H1 (cell line): ENCODE measurements around the gene DAPK2. TPM values are rescaled to one million over a fixed set of nuclear protein-coding genes. Genes with fewer than 3 reads are reported as not detected.

Source experiments
- CTCF ChIA-PET: fragments of 300-600 bp; sonication (Branson Sonifier 250); formaldehyde crosslinking; loops from one replicate; lab custom pipeline; 2021; ENCODE audit not compliant: partially characterized antibody; lab: Charles Lee
- POLR2A ChIA-PET: fragments of 300-600 bp; sonication (Branson Sonifier 250); formaldehyde crosslinking; loops from one replicate; lab custom pipeline; 2021; ENCODE audit warnings: inconsistent platforms; ENCODE audit not compliant: partially characterized antibody; lab: Charles Lee
- DNase-seq, 2 experiments: peaks; one replicate each; pipeline versions ENCODE4 v3.0.0 to v3.0.0-alpha.2; 2010 to 2022; ENCODE audit warnings: low spot score in 2 of 2, low read depth in 1 of 2, mixed read lengths in 1 of 2
- FAIRE-seq: peaks from 2 replicates; lab custom pipeline; 2011; peaks lifted over from hg19 to GRCh38; lab: Jason Lieb, UNC
- H2AFZ ChIP-seq: 2 replicates; pipeline ENCODE4 v1.8.1; 2012; ENCODE audit warnings: low read length, inconsistent platforms
- H2AK5ac ChIP-seq: 2 replicates; pipeline ENCODE4 v1.6.1; 2013; ENCODE audit warnings: low read depth, low read length
- H2BK120ac ChIP-seq: replicated peaks from 2 replicates; pipeline ENCODE3; 2013; ENCODE audit warnings: low read depth, low read length, inconsistent platforms
- H2BK12ac ChIP-seq: 2 replicates; pipeline ENCODE4 v1.6.1; 2013; ENCODE audit warnings: low read depth, low read length
- H2BK15ac ChIP-seq: 2 replicates; pipeline ENCODE4 v1.6.1; 2013; ENCODE audit warnings: low read length
- H2BK20ac ChIP-seq: 2 replicates; pipeline ENCODE4 v1.6.1; 2013; ENCODE audit warnings: low read length
- H2BK5ac ChIP-seq: 2 replicates; pipeline ENCODE4 v1.6.1; 2013; ENCODE audit warnings: low read depth, low read length
- H3K14ac ChIP-seq: 2 replicates; pipeline ENCODE4 v1.6.1; 2013; ENCODE audit warnings: inconsistent platforms; ENCODE audit not compliant: insufficient read length
- H3K18ac ChIP-seq: 2 replicates; pipeline ENCODE4 v1.6.1; 2013; ENCODE audit warnings: low read length; ENCODE audit errors: extremely low read depth
- H3K23ac ChIP-seq: 2 replicates; pipeline ENCODE4 v1.6.1; 2013; ENCODE audit warnings: inconsistent platforms; ENCODE audit not compliant: insufficient read length
- H3K23me2 ChIP-seq: 2 replicates; pipeline ENCODE4 v1.6.1; 2013; ENCODE audit warnings: low read depth, low read length
- H3K27ac ChIP-seq: 2 replicates; pipeline ENCODE4 v1.6.1; 2011; ENCODE audit warnings: low read depth, low read length, inconsistent platforms
- H3K27me3 ChIP-seq, 4 experiments: replicated peaks in 1 of 4; 1 replicate in 1 of 4; 2 replicates in 3 of 4; pipeline versions ENCODE4 v1.6.1 to v1.8.1; 2011 to 2013; ENCODE audit warnings: low read length in 3 of 4, mild to moderate bottlenecking in 3 of 4, inconsistent platforms in 2 of 4, mixed read lengths in 2 of 4, moderate library complexity in 1 of 4; ENCODE audit not compliant: control insufficient read depth in 3 of 4, insufficient read depth in 3 of 4; ENCODE audit errors: extremely low read depth in 1 of 4
- H3K36me3 ChIP-seq, 4 experiments: 2 replicates each; pipeline versions ENCODE4 v1.6.1 to v1.8.1; 2011 to 2013; ENCODE audit warnings: mild to moderate bottlenecking in 4 of 4, low read length in 3 of 4, moderate library complexity in 2 of 4, control low read depth in 1 of 4, inconsistent platforms in 1 of 4; ENCODE audit not compliant: insufficient read depth in 4 of 4, control insufficient read depth in 2 of 4
- H3K4ac ChIP-seq: replicated peaks from 2 replicates; pipeline ENCODE3; 2013; ENCODE audit warnings: low read length, low read depth, mixed read lengths, inconsistent platforms; ENCODE audit not compliant: insufficient read length
- H3K4me1 ChIP-seq, 4 experiments: replicated peaks in 1 of 4; 1 replicate in 1 of 4; 2 replicates in 3 of 4; pipeline versions ENCODE4 v1.6.1 to v1.8.1; 2011 to 2013; ENCODE audit warnings: low read length in 3 of 4, inconsistent platforms in 2 of 4, mixed read lengths in 1 of 4; ENCODE audit not compliant: insufficient read depth in 4 of 4, control insufficient read depth in 3 of 4
- H3K4me2 ChIP-seq, 2 experiments: 2 replicates each; pipeline versions ENCODE4 v1.6.1 to v1.8.1; 2011 to 2013; ENCODE audit warnings: low read depth in 2 of 2, low read length in 2 of 2, control low read depth in 1 of 2, inconsistent platforms in 1 of 2, mild to moderate bottlenecking in 1 of 2; ENCODE audit not compliant: insufficient read depth in 1 of 2
- H3K4me3 ChIP-seq, 4 experiments: fragments of 200-600, 300-600 bp in 1 of 4; sonication (generic), shearing (Covaris generic), sonication (Bioruptor Twin) in 1 of 4; 2 replicates each; pipeline versions ENCODE4 v1.5.1 to v1.8.1; 2011 to 2016; ENCODE audit warnings: low read length in 4 of 4, low read depth in 3 of 4, control low read depth in 2 of 4, inconsistent platforms in 2 of 4, mild to moderate bottlenecking in 2 of 4, mixed read lengths in 1 of 4, moderate library complexity in 1 of 4; ENCODE audit not compliant: insufficient read depth in 2 of 4; ENCODE audit errors: extremely low read depth in 1 of 4
- H3K56ac ChIP-seq: replicated peaks from 2 replicates; pipeline ENCODE3; 2013; ENCODE audit warnings: low read depth, mild to moderate bottlenecking, mixed read lengths, low read length, inconsistent platforms; ENCODE audit not compliant: insufficient read length
- H3K79me1 ChIP-seq: 2 replicates; pipeline ENCODE4 v1.6.1; 2013; ENCODE audit warnings: low read depth, low read length, control low read depth
- H3K79me2 ChIP-seq, 2 experiments: 2 replicates each; pipeline versions ENCODE4 v1.6.1 to v1.8.1; 2012 to 2013; ENCODE audit warnings: low read length in 2 of 2, mild to moderate bottlenecking in 2 of 2, inconsistent platforms in 1 of 2; ENCODE audit not compliant: insufficient read depth in 2 of 2, control insufficient read depth in 1 of 2
- H3K9ac ChIP-seq, 4 experiments: replicated peaks in 1 of 4; 1 replicate in 1 of 4; 2 replicates in 3 of 4; pipeline versions ENCODE4 v1.6.1 to v1.8.1; 2011 to 2013; ENCODE audit warnings: low read depth in 3 of 4, low read length in 3 of 4, control low read depth in 2 of 4, mild to moderate bottlenecking in 2 of 4, moderate library complexity in 2 of 4, inconsistent platforms in 1 of 4; ENCODE audit errors: extremely low read depth in 1 of 4
- H3K9me3 ChIP-seq, 2 experiments: 2 replicates each; pipeline versions ENCODE4 v1.6.1 to v1.8.1; 2012 to 2013; ENCODE audit warnings: mild to moderate bottlenecking in 2 of 2, moderate library complexity in 2 of 2, control low read depth in 1 of 2, inconsistent platforms in 1 of 2, low read depth in 1 of 2, low read length in 1 of 2, mixed read lengths in 1 of 2; ENCODE audit not compliant: insufficient read depth in 2 of 2
- H4K20me1 ChIP-seq, 2 experiments: replicated peaks in 1 of 2; 2 replicates each; pipeline versions ENCODE3 to v1.8.1; 2011 to 2013; ENCODE audit warnings: inconsistent platforms in 2 of 2, low read length in 2 of 2, mild to moderate bottlenecking in 1 of 2; ENCODE audit not compliant: insufficient read depth in 2 of 2, control insufficient read depth in 1 of 2
- H4K5ac ChIP-seq: 2 replicates; pipeline ENCODE4 v1.6.1; 2013; ENCODE audit warnings: low read length, low read depth, mixed read lengths, inconsistent platforms; ENCODE audit not compliant: insufficient read length
- H4K8ac ChIP-seq: 2 replicates; pipeline ENCODE4 v1.8.0; 2013; ENCODE audit warnings: mild to moderate bottlenecking, moderate library complexity, low read length, inconsistent platforms; ENCODE audit not compliant: insufficient read depth; ENCODE audit errors: extremely low read depth
- H4K91ac ChIP-seq: replicated peaks from 2 replicates; pipeline ENCODE3; 2013; ENCODE audit warnings: low read length, mixed read lengths, inconsistent platforms; ENCODE audit not compliant: insufficient read length
- EGR1 ChIP-seq: IDR thresholded peaks from 2 replicates; pipeline ENCODE4 v1.6.1; 2011; ENCODE audit warnings: low read depth, low read length, borderline replicate concordance
- RNF2 ChIP-seq: fragments of 200-900, 300-1000 bp; sonication (generic); IDR thresholded peaks from 2 replicates; pipeline ENCODE4 v1.7.1; 2016; ENCODE audit warnings: borderline replicate concordance, low read depth, mild to moderate bottlenecking, antibody characterized with exemption, low read length; ENCODE audit not compliant: poor library complexity, severe bottlenecking; ENCODE audit errors: missing control alignments
- WGBS, 2 experiments: shearing (Covaris generic) in 1 of 2; methylation state at CpG; one replicate each; pipeline versions ENCODE4 v1.1.6 to v1.1.7; 2013 to 2015; ENCODE audit warnings: low lambda C conversion rate in 2 of 2, mixed read lengths in 2 of 2, inconsistent platforms in 1 of 2, low coverage in 1 of 2, missing lambda C conversion rate in 1 of 2; ENCODE audit not compliant: insufficient replicate concordance in 2 of 2, insufficient coverage in 1 of 2, insufficient read length in 1 of 2; ENCODE audit errors: extremely low coverage in 1 of 2, missing lambda C conversion rate in 1 of 2; 5-methylcytosine and 5-hydroxymethylcytosine counted together
- polyA plus RNA-seq, 7 experiments: library from polyadenylated mRNA; depleted of rRNA in 3 of 7; stranded (reverse) in 5 of 7; unstranded in 2 of 7; fragments of >200 nt in 5 of 7; fragments of 200-250 nt in 2 of 7; gene quantifications; 1 replicate in 5 of 7; 2 replicates in 1 of 7; 4 replicates in 1 of 7; pipeline versions ENCODE4 v1.2.1 to v1.2.3, GENCODE V29; 2011 to 2013; ENCODE audit warnings: missing spikeins in 2 of 7, mixed read lengths in 2 of 7
- total RNA-seq: library from RNA; stranded (reverse); fragmentation: NEBNext Ultra II Directional; extraction: Animal tissue kit (Norgen Biotek cat#: 25700); gene quantifications from 2 replicates; pipeline ENCODE4 v1.2.1, GENCODE V29; 2021

DAPK2 gene
- total and polyA plus RNA-seq, 2 of the 8 experiments (the other 6 are each of a cell fraction or from before 2014, with no cell fraction given): 1.8 to 2.9 TPM

- H3K4me2 ChIP-seq: no peak overlapping the region
- ChIA-PET POLR2A (no interaction called here), CTCF (interaction anchor here (1.2 to 1.3 kb wide), 2 partner anchors 52 to 75 kb away, joined by 3 read pairs; no protein-coding TSS in a partner anchor)
- no peak overlapping the region for H3K4me3 ChIP-seq
- no peak overlapping the region for H2BK12ac ChIP-seq
- H2BK120ac ChIP-seq: no peak overlapping the region
- no peaks in the 10 kb centered on the region for H3K27me3 ChIP-seq
- H3K4ac ChIP-seq: no peak overlapping the region
- peaks cover 3% of the 10 kb centered on the region; the same call in 1 of the 2 replicates for H3K23me2 ChIP-seq
- no peak for FAIRE-seq
- no peaks in the 10 kb centered on the region for H4K20me1 ChIP-seq
- H2BK20ac ChIP-seq: no peak overlapping the region
- H2BK15ac ChIP-seq: no peak overlapping the region
- no peak overlapping the region for H3K23ac ChIP-seq
- H3K56ac ChIP-seq: no peak overlapping the region
- H3K14ac ChIP-seq: no peak overlapping the region
- peak overlapping the region; percentile 22 for H4K91ac ChIP-seq
- H4K8ac ChIP-seq: no peak overlapping the region; the same call in 1 of the 2 replicates
- TF ChIP-seq EGR1 (no peak), RNF2 (no peak)
- H3K4me1 ChIP-seq: no peaks in the 10 kb centered on the region
- 0 out of 2 replicates have a peak overlapping the region, but pooled peaks have one; percentile 40 for H2AK5ac ChIP-seq
- H2BK5ac ChIP-seq: no peak overlapping the region
- no peak overlapping the region for H2AFZ ChIP-seq
- H3K79me1 ChIP-seq: no peaks in the 10 kb centered on the region
- H4K5ac ChIP-seq: no peak overlapping the region
- no peaks in the 10 kb centered on the region for H3K79me2 ChIP-seq
- no peak overlapping the region for H3K27ac ChIP-seq
- WGBS, 2 experiments: 78% methylated on average over 4 of the region's 4 CpGs; no CpG with 5 or more reads in 1 of the 2 experiments
- H3K9me3 ChIP-seq: no peaks in the 10 kb centered on the region
- no peak overlapping the region for H3K18ac ChIP-seq
- no peaks in the 10 kb centered on the region for H3K36me3 ChIP-seq
- H3K9ac ChIP-seq: no peak overlapping the region
- no peak for DNase-seq
Observed at GRCh38 chr15:63997715-63998442, 48.4 kb downstream of the DAPK2 start.
